ENCODE data around the gene GALNT17.
"Not testable (repeated sequence)": the region's sequence is repeated elsewhere in the genome, so short reads cannot be mapped to it uniquely, and the experiment has no call there.

The GALNT17 gene

DNA sequence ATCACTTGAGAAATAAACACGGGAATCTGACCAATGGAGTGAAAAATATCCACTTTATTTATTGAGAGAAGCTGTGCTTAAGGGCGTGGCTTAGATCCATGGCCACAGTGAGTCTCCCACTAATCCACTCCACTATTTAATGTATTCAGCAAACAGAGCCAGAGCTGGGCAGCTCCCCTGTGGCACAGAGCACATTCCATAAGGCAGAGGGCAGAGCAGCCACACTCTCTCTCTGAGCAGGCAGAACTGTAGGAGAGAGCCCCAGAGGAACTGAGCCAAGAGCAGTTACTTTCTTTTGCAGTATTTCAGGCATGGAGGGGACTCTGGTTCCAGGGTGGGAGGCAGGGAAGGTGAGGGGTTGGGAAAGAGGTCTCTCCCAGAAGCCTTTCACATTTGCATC lies 106.0 kb downstream of the GALNT17 start:
- no peak for DNase-seq

- DNase-seq: no peak
Measured at GRCh38 chr7:71238581-71239295, 106.8 kb downstream of the GALNT17 start.

DNA sequence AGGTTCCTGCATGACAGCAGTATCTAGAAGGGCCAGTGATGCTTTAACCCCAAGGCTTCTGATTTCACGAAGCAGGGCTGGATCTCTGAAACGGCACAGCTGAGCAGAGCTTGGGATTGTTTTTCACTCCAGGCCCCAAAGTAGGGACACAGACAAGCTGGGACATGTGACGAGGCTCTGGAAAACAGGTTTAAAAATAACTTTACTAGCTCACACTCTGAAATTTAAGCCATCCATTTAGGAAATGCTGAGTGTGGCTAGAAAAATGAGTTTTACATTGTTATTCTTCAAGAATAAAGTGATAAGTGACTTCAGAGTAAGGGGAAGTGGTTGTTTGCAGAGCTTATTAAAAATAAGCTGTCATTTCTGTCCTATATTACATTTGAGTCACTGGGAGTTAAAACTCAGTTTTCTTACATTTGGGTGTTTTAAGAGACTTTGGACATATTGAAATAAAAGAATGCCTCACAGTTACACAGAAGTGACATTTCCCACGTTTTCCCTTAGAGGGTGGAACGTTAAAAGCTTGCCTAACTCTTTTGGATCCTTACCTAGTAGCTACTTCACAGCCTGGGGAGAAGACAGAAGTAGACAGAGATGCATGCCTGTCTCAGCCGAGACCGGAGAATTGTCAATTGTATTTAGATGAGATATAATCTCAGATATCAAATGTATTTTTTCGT lies 107.8 kb downstream of the GALNT17 start:
- no peak for DNase-seq

- DNase-seq: no peak
Measured at GRCh38 chr7:71243736-71244410, 111.9 kb downstream of the GALNT17 start.

DNA sequence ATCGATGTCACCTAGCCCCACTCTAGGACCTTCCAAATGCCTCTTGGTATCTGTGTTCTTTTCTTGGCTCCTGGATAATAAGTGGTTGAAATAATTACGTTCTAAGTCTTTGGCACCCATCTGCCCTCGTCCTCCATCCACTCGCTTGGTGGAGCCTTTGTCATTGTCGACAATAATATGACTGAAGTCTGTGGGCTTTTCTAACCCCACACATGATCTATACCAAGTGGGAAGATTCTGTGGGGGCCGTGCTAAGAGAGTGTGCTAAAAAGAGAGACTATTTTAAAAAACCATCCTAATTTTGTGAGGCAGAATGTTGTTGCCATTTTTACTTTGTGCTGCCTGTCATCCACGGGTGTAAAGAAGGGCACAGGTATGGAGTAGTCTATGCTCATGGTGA lies 113.1 kb downstream of the GALNT17 start:
- DNase-seq: no peak

- no peak for DNase-seq
Measured at GRCh38 chr7:71251706-71252105, 119.8 kb downstream of the GALNT17 start.

GRCh38 chr7:71254751-71255150 lies 122.8 kb downstream of the GALNT17 start:
- no peak for DNase-seq

GRCh38 chr7:71255537-71256178 lies 123.7 kb downstream of the GALNT17 start:
- DNase-seq: no peak

GRCh38 chr7:71261066-71261465 lies 129.1 kb downstream of the GALNT17 start:
- DNase-seq: no peak

GRCh38 chr7:71262834-71263233 lies 130.9 kb downstream of the GALNT17 start:
- not testable (repeated sequence) for DNase-seq

- DNase-seq: no peak
Measured at GRCh38 chr7:71264005-71264404, 132.1 kb downstream of the GALNT17 start.

- DNase-seq: no peak
Measured at GRCh38 chr7:71266912-71267311, 135.0 kb downstream of the GALNT17 start.

GRCh38 chr7:71267734-71268469 lies 136.0 kb downstream of the GALNT17 start:
- no peak for DNase-seq

GRCh38 chr7:71270558-71270957 lies 138.6 kb downstream of the GALNT17 start:
- DNase-seq: no peak

- DNase-seq: no peak
Measured at GRCh38 chr7:71271203-71271602, 139.3 kb downstream of the GALNT17 start.

- no peak for DNase-seq
Measured at GRCh38 chr7:71272509-71273490, 140.9 kb downstream of the GALNT17 start.

- DNase-seq: no peak
Measured at GRCh38 chr7:71278257-71278656, 146.3 kb downstream of the GALNT17 start.

GRCh38 chr7:71281261-71281660 lies 149.3 kb downstream of the GALNT17 start:
- DNase-seq: no peak

DNA sequence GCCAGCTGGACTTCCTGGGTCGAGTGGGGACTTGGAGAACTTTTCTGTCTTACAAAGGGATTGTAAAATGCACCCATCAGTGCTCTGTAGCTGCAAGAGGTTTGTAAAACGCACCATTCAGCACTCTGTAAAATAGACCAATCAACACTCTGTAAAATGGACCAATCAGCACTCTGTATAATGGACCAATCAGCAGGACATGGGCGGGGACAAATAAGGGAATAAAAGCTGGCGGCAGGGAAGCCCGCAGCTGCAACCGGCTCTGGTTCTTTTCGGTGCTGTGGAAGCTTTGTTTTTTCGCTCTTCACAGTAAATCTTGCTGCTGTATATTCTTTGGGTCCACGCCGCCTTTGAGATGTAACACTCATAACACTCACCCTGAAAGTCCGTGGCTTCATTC lies 151.9 kb downstream of the GALNT17 start:
- no peak for DNase-seq

- DNase-seq: no peak
Measured at GRCh38 chr7:71285571-71286145, 153.7 kb downstream of the GALNT17 start.

DNA sequence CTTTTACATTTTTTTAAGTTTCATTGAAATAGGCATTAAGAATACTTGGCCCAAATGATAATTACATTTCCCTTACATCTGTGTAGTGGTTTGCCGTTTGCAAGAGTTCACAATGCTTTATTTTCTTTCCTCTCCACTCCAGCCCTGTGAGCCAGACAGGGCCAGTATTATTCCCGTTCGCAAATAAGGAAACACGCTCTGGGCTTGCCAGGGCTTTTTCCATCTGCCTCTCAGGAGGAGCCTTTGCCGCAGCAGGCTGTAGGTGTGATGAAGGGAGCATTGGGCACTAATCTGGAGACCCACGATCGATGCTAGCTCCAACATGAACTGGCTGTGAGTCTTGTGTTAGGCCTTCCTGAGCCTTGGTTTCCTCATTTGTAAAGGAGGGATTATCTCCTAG lies 154.4 kb downstream of the GALNT17 start:
- DNase-seq: no peak

Measured in NCI-H1436 treated with DMSO at 0.1 percent for 48 hours (cell line).